ENCODE results near the gene SMIM41. TPM values are rescaled to one million over a fixed set of nuclear protein-coding genes. Genes with fewer than 3 reads are reported as not detected.

Gene SMIM41
- polyA plus RNA-seq, 1 donor from 2014 or later: not detected

DNA sequence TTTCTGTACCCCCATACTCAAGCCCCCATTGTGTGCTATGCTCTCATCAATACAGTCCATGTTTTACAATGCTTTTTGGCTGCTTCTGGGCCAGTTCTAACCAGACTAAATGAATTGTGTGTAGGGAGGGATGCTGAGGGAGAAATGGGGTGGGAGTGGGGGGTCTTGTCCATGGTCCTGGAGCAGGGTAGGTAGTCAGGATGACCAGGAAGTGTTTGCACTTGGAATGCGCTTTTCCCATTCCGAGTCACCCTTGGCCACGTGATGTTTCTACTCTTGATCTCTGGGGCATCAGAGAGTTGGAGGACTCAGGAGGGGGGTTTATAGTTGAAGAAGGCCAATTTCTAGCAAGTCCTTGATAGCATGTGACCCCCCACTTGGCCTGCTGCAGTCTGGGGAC lies 1.2 kb upstream of the SMIM41 start:
- no peak overlapping the region for H3K4me2 ChIP-seq (ENCODE audit: low read length)
- H3K4me3 ChIP-seq (ENCODE audit: low read length): no peak overlapping the region
- TF ChIP-seq, protein P1, sequence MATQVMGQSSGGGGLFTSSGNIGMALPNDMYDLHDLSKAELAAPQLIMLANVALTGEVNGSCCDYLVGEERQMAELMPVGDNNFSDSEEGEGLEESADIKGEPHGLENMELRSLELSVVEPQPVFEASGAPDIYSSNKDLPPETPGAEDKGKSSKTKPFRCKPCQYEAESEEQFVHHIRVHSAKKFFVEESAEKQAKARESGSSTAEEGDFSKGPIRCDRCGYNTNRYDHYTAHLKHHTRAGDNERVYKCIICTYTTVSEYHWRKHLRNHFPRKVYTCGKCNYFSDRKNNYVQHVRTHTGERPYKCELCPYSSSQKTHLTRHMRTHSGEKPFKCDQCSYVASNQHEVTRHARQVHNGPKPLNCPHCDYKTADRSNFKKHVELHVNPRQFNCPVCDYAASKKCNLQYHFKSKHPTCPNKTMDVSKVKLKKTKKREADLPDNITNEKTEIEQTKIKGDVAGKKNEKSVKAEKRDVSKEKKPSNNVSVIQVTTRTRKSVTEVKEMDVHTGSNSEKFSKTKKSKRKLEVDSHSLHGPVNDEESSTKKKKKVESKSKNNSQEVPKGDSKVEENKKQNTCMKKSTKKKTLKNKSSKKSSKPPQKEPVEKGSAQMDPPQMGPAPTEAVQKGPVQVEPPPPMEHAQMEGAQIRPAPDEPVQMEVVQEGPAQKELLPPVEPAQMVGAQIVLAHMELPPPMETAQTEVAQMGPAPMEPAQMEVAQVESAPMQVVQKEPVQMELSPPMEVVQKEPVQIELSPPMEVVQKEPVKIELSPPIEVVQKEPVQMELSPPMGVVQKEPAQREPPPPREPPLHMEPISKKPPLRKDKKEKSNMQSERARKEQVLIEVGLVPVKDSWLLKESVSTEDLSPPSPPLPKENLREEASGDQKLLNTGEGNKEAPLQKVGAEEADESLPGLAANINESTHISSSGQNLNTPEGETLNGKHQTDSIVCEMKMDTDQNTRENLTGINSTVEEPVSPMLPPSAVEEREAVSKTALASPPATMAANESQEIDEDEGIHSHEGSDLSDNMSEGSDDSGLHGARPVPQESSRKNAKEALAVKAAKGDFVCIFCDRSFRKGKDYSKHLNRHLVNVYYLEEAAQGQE (IDR thresholded peaks at IDR 0.05; ENCODE audit: borderline replicate concordance): no peak
- no peak for TF ChIP-seq TAF1 (IDR thresholded peaks at IDR 0.05; ENCODE audit: low read depth)
- no peak for TF ChIP-seq MXI1 (conservative IDR thresholded peaks at IDR 0.05; ENCODE audit: poor library complexity, severe bottlenecking)
- TF ChIP-seq RAD21 (conservative IDR thresholded peaks at IDR 0.05): no peak
- no peak for TF ChIP-seq POLR2AphosphoS5 (IDR thresholded peaks at IDR 0.05)
- TF ChIP-seq, protein P2, sequence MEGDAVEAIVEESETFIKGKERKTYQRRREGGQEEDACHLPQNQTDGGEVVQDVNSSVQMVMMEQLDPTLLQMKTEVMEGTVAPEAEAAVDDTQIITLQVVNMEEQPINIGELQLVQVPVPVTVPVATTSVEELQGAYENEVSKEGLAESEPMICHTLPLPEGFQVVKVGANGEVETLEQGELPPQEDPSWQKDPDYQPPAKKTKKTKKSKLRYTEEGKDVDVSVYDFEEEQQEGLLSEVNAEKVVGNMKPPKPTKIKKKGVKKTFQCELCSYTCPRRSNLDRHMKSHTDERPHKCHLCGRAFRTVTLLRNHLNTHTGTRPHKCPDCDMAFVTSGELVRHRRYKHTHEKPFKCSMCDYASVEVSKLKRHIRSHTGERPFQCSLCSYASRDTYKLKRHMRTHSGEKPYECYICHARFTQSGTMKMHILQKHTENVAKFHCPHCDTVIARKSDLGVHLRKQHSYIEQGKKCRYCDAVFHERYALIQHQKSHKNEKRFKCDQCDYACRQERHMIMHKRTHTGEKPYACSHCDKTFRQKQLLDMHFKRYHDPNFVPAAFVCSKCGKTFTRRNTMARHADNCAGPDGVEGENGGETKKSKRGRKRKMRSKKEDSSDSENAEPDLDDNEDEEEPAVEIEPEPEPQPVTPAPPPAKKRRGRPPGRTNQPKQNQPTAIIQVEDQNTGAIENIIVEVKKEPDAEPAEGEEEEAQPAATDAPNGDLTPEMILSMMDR (IDR thresholded peaks at IDR 0.05; ENCODE audit: poor library complexity, severe bottlenecking): no peak
- no peak for TF ChIP-seq SMC3 (conservative IDR thresholded peaks at IDR 0.05; ENCODE audit: poor library complexity)
- no peak for TF ChIP-seq EZH2 (IDR thresholded peaks at IDR 0.05; ENCODE audit: borderline replicate concordance, insufficient read depth, low read length, poor library complexity, severe bottlenecking)
- TF ChIP-seq EP300 (conservative IDR thresholded peaks at IDR 0.05; ENCODE audit: poor library complexity, severe bottlenecking): no peak
- no peaks in the 10 kb centered on the region for H3K36me3 ChIP-seq (ENCODE audit: insufficient read depth, low read length)
- H4K20me1 ChIP-seq (ENCODE audit: insufficient read depth): no peaks in the 10 kb centered on the region
- no peak overlapping the region for H3K27ac ChIP-seq (ENCODE audit: low read length)
- no peaks in the 10 kb centered on the region for H3F3A ChIP-seq (ENCODE audit: insufficient read depth, low read length, poor library complexity, severe bottlenecking)
- H3K9me2 ChIP-seq (ENCODE audit: insufficient read depth, low read length): no peaks in the 10 kb centered on the region
- no peaks in the 10 kb centered on the region for H3K9me3 ChIP-seq (ENCODE audit: low read length)
- H2AFZ ChIP-seq (ENCODE audit: low read depth, low read length): no peak overlapping the region
- no peaks in the 10 kb centered on the region for H3K79me2 ChIP-seq (replicated peaks; ENCODE audit: insufficient read depth, low read length)
- no peak overlapping the region for H3K9ac ChIP-seq (ENCODE audit: low read length)
- H3K27me3 ChIP-seq (ENCODE audit: insufficient read depth, low read depth, low read length): no peaks in the 10 kb centered on the region

DNA sequence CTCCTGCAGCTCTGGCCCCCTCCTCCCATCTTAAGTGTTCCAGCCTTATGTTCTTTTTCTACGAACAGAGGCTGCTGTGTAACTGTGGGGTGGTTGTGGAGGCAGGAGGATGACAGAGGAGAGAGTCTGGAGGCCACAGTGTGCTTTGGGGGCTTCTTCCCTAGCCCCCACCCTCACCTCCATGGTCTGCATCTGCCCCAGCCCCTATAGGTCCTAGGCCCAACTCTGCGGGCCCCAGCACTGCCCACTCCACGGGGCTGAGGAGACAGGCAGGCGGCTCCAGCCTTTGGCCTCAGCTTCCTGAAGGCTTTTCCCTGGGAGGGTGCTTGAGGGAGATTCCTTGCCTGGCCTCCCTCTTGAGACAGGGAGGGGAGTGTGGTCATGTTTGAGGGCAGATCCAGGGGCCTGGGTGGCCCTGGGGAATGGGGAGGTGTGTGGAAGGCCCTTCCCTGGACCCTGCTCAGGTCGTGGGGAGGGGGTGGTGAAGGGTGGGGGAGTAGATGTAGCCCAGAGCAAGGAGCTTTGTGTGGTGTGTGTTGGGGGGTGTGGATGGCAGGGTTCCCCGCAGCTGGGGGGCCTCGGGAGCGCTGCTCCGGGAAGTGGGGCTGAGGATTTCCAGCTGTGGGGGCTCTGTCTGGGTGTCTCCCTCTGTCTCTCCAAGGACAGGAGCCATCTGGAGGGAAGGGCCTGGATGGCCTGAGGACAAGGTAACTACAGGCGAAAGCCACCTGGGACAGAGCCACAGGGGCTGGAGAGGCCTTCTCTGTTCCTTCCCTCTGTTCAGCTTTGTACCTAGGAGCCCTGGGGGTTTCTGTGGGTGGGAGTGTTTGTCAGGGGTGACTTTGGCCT lies 1.1 kb downstream of the SMIM41 start:
- Histone ChIP-seq H3F3A (ENCODE audit: insufficient read depth, low read length, poor library complexity, severe bottlenecking) (no peaks in the 10 kb centered on the region), H3K36me3 (ENCODE audit: insufficient read depth, low read length) (no peaks in the 10 kb centered on the region), H3K27ac (ENCODE audit: low read length) (no peak overlapping the region), H4K20me1 (ENCODE audit: insufficient read depth) (no peaks in the 10 kb centered on the region), H3K4me2 (ENCODE audit: low read length) (no peak overlapping the region), H3K4me3 (ENCODE audit: low read length) (no peak overlapping the region), H3K27me3 (ENCODE audit: insufficient read depth, low read depth, low read length) (no peaks in the 10 kb centered on the region), H3K9ac (ENCODE audit: low read length) (peak overlapping the region; percentile 16), H3K9me3 (ENCODE audit: low read length) (no peaks in the 10 kb centered on the region), H3K9me2 (ENCODE audit: insufficient read depth, low read length) (no peaks in the 10 kb centered on the region), H2AFZ (ENCODE audit: low read depth, low read length) (no peak overlapping the region), H3K79me2 (replicated peaks; ENCODE audit: insufficient read depth, low read length) (no peaks in the 10 kb centered on the region)
- TF ChIP-seq EZH2 (IDR thresholded peaks at IDR 0.05; ENCODE audit: borderline replicate concordance, insufficient read depth, low read length, poor library complexity, severe bottlenecking) (no peak), SMC3 (conservative IDR thresholded peaks at IDR 0.05; ENCODE audit: poor library complexity) (no peak), MXI1 (conservative IDR thresholded peaks at IDR 0.05; ENCODE audit: poor library complexity, severe bottlenecking) (no peak), TAF1 (IDR thresholded peaks at IDR 0.05; ENCODE audit: low read depth) (no peak), POLR2AphosphoS5 (IDR thresholded peaks at IDR 0.05) (no peak), RAD21 (conservative IDR thresholded peaks at IDR 0.05) (no peak), EP300 (conservative IDR thresholded peaks at IDR 0.05; ENCODE audit: poor library complexity, severe bottlenecking) (no peak)
- TF ChIP-seq, protein P2 (IDR thresholded peaks at IDR 0.05; ENCODE audit: poor library complexity, severe bottlenecking): no peak
- TF ChIP-seq, protein P1 (IDR thresholded peaks at IDR 0.05; ENCODE audit: borderline replicate concordance): no peak
